HG03066 (cell line): ENCODE results near the gene FBXO34.

Experiments
- ATAC-seq: cut with Tn5 transposase; IDR thresholded peaks from one replicate; pipeline ENCODE4 v1.9.1; 2021; ENCODE audit warnings: low read depth; ENCODE audit not compliant: unreplicated experiment

Gene FBXO34, protein sequence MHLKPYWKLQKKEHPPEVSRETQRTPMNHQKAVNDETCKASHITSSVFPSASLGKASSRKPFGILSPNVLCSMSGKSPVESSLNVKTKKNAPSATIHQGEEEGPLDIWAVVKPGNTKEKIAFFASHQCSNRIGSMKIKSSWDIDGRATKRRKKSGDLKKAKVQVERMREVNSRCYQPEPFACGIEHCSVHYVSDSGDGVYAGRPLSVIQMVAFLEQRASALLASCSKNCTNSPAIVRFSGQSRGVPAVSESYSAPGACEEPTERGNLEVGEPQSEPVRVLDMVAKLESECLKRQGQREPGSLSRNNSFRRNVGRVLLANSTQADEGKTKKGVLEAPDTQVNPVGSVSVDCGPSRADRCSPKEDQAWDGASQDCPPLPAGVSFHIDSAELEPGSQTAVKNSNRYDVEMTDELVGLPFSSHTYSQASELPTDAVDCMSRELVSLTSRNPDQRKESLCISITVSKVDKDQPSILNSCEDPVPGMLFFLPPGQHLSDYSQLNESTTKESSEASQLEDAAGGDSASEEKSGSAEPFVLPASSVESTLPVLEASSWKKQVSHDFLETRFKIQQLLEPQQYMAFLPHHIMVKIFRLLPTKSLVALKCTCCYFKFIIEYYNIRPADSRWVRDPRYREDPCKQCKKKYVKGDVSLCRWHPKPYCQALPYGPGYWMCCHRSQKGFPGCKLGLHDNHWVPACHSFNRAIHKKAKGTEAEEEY

GRCh38 chr14:55270832-55271571 is at the start of gene FBXO34:
TSS of gene FBXO34 (plus strand) at chr14:55271421. CDS start at chr14:55350391, 78,970 bp downstream.
- ATAC-seq: peak; percentile 89

GRCh38 chr14:55221968-55222367 is 49.3 kb upstream of the FBXO34 start:
- ATAC-seq: no peak

- no peak for ATAC-seq
Measured at GRCh38 chr14:55223364-55223763, 47.9 kb upstream of the FBXO34 start.

DNA sequence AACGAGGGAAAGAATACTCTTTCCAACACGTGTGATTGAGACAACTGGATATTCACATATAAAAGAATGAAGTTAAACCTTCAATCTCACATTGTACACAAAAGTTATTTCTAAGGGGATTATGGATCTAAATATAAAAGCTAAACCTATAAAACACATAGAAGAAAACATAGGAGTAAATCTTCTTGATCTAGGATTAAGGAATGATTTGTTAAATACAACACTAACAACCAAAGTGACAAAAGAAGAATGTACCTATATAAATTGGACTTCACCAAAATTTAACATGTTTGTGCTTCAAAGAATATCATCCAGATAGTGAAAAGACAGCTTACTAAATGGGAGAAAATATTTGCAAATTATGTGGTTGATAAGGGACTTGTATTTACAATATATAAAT is 43.0 kb upstream of the FBXO34 start:
- no peak for ATAC-seq

GRCh38 chr14:55233591-55233990 is 37.6 kb upstream of the FBXO34 start:
- no peak for ATAC-seq

GRCh38 chr14:55238019-55238680 is 33.1 kb upstream of the FBXO34 start:
- ATAC-seq: no peak

DNA sequence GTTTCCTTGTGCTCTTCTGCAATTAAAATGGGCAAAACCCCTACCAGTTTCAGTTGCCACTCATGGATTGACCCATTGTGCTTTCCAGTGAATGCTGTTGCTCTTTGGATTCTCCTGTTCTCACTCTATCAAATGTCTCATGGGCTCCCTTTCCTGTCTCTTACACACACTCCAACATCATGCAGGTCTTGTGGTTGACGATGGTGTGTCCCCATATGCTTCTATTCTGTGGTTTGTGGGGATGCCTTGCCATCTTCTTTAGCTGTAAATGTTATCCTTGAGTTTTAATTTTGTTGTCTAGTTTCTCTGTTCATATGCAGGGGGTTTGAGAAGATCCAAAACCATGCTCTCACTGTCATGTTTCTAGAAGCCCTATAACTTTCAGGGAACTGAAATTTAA is 31.9 kb upstream of the FBXO34 start:
- ATAC-seq: no peak

DNA sequence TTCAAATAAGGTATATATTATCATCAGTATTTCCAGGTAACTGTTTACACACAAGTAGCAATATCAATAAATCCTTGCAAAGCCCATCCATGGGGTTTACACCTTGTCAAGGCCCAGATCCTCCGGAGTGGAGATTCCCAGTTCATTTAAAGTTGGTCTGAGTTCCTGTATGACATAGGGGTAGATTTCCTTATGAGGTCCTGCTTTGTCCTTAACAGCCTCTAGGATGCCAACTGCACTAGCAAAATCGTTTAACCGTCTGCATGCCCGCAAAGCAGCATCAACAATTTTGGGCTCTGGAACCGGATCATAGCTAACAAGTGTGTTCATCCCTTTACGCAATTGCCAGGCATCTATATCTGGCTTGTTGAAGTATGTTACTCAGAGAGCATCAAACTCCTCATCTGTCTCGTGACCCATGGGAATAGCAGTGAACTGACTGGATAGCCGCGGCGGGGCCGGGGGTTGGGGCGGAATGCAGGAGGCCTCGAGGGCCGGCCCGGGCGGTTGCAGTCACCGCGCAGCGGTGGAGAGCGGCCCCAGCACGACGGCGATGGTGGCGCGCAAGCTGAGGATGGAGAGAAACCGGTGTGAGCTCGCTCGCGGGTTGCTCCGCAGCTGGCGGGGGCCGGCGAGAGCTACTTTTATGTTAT is 30.6 kb upstream of the FBXO34 start:
- ATAC-seq: no peak

GRCh38 chr14:55241673-55242072 is 29.5 kb upstream of the FBXO34 start:
- ATAC-seq: no peak

- ATAC-seq: no peak
Measured at GRCh38 chr14:55243386-55243785, 27.8 kb upstream of the FBXO34 start.

DNA sequence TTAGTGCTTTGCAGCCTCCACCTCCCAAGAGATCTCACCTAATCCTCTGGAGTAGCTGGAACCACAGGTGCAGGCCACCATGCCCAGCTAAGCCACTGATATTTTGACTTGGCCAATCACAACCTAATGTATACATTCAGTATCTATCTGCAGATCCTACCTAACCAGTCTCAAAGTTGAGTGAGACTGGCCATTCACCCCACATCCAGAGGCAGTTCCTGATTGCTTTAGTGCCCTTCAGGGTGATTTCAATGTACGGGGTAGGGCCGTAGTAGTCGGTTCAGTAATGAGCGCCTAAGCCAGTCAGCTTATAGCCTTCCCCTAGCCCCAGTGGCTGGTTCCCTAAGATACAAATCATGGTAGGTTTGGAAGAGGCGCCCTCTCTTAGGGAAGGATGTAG is 27.4 kb upstream of the FBXO34 start:
- no peak for ATAC-seq

GRCh38 chr14:55245657-55246268 is 25.5 kb upstream of the FBXO34 start:
- ATAC-seq: no peak

- ATAC-seq: no peak
Measured at GRCh38 chr14:55248411-55248810, 22.8 kb upstream of the FBXO34 start.

GRCh38 chr14:55249423-55249822 is 21.8 kb upstream of the FBXO34 start:
- ATAC-seq: no peak

GRCh38 chr14:55253276-55253675 is 17.9 kb upstream of the FBXO34 start:
- ATAC-seq: no peak

- ATAC-seq: no peak
Measured at GRCh38 chr14:55254581-55254980, 16.6 kb upstream of the FBXO34 start.

DNA sequence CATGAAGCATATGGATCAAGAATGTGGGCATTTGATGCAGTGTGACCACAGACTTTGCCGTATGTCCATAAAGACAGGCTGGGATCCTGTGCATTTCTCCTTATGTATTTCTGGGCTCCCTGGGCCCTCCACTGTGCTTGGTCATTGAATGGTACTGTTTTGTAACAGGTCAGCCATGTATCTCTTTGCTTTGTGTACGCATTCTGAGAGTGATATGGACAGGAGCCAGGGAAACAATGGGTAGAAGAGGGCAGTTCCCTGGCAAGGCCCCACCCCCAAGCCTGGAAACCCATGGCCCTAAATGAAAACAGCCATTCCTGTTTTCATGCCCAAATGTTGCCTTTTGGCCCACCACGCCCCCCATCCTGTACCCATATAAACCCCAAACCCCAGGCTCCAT is 15.2 kb upstream of the FBXO34 start:
- ATAC-seq: no peak

DNA sequence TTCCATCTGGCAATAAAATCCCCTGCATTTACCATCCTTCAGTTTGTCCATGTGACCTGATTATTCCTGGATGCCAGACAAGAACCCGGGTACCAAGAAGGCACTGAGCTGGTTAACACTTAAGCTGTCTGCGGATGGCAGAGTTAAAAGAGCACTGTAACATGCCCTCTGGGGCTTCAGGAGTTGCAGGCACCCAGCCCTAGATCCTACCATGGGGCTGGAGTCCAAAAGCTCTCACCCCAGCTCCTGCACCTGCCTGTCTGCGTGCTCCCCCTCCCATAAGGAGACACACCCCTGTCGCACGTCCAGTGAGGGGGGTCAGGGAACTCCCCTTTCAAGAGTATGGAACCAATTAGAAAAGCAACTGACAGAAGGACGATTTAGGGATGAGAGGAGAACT is 14.6 kb upstream of the FBXO34 start:
- no peak for ATAC-seq

DNA sequence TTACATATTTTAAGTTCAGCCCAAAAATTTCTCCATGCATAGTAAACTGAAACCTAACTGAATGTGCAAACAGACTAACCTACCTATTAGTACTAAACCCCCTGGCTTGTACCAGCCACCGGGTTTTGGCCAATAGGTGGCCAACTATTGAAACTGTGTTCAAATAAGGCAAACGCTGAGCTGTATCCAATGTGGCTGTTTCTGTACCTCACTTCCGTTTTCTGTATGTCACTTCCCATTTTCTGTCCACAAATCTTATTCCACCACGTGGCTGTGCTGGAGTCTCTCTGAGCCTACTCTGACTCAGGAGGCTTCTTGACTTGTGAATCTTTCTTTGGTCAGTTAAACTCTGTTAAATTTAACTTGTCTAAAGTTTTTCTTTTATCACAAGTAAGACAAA is 6.0 kb upstream of the FBXO34 start:
- ATAC-seq: no peak

GRCh38 chr14:55267820-55268219 is 3.4 kb upstream of the FBXO34 start:
- ATAC-seq: no peak
